ENCODE measurements around the gene CAPZB. TPM values are rescaled to one million over a fixed set of nuclear protein-coding genes. Genes with fewer than 3 reads are reported as not detected.
A peak's percentile ranks its signal among the peaks of the same experiment; 100 is the strongest.

Gene CAPZB
- total RNA-seq, 1 donor from 2014 or later, result 93.6 TPM

DNA sequence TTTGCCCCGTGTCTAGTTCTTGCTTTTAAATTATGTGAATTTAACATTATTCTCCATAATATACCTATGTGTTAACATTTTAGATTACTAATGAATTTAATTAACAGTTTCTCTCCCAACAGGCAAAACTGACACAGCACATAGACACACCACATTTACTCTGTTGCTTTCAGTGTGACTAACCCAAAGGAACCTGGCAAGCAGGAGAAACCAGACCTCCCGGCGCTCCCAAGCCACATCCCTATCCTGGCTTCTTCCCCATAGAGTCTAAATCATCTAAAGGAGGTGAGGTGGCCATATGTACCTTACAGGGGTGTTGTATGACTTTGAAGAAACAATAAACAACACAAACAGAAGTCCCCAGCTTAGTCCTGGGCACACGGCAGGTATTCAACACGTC lies 69.2 kb downstream of the CAPZB start:
- H3K36me3 ChIP-seq (ENCODE audit: control insufficient read depth, insufficient read depth, low read length), result no peaks in the 10 kb centered on the region
- no peaks in the 10 kb centered on the region for H3K27me3 ChIP-seq (ENCODE audit: control insufficient read depth, insufficient read depth, low read length)
- TF ChIP-seq, protein P1, sequence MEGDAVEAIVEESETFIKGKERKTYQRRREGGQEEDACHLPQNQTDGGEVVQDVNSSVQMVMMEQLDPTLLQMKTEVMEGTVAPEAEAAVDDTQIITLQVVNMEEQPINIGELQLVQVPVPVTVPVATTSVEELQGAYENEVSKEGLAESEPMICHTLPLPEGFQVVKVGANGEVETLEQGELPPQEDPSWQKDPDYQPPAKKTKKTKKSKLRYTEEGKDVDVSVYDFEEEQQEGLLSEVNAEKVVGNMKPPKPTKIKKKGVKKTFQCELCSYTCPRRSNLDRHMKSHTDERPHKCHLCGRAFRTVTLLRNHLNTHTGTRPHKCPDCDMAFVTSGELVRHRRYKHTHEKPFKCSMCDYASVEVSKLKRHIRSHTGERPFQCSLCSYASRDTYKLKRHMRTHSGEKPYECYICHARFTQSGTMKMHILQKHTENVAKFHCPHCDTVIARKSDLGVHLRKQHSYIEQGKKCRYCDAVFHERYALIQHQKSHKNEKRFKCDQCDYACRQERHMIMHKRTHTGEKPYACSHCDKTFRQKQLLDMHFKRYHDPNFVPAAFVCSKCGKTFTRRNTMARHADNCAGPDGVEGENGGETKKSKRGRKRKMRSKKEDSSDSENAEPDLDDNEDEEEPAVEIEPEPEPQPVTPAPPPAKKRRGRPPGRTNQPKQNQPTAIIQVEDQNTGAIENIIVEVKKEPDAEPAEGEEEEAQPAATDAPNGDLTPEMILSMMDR (IDR thresholded peaks at IDR 0.05; ENCODE audit: insufficient read depth, low read length, poor library complexity, severe bottlenecking), result no peak
- no peak for DNase-seq (ENCODE audit: low read depth)
- H3K4me3 ChIP-seq (ENCODE audit: low read depth, low read length), result no peak overlapping the region

DNA sequence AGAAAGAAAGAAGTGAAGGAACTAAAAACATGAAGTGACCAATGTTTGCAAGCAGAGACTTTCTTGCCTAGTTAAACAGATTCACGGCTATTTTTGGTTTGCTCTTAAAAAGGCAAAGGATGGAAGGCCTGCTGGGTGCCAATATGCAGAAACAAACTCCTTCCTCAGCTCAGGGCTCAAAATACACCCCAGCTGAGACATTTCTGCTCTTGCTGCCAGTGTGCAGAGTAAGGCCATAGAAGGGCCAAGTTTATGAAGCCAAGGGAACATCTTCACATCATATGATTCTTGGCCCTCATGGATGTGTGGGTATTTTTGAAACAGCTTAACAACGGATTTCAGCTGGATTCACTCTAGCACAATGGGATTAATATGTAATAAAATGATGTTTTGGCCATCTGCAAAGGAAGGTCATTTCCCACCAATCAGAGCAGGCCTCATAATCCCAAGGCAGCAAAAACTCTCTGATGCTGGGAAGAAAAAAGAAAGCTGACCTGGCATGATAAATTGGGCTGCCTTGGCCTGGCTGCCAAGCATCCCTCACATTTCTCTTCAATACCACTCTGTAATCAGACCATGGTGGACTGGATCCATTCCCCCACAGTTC lies 70.7 kb downstream of the CAPZB start:
- H3K4me3 ChIP-seq (ENCODE audit: low read depth, low read length), result no peak overlapping the region
- H3K36me3 ChIP-seq (ENCODE audit: control insufficient read depth, insufficient read depth, low read length), result no peaks in the 10 kb centered on the region
- TF ChIP-seq, protein P1 (IDR thresholded peaks at IDR 0.05; ENCODE audit: insufficient read depth, low read length, poor library complexity, severe bottlenecking), result no peak
- DNase-seq (ENCODE audit: low read depth), result no peak
- no peaks in the 10 kb centered on the region for H3K27me3 ChIP-seq (ENCODE audit: control insufficient read depth, insufficient read depth, low read length)

DNA sequence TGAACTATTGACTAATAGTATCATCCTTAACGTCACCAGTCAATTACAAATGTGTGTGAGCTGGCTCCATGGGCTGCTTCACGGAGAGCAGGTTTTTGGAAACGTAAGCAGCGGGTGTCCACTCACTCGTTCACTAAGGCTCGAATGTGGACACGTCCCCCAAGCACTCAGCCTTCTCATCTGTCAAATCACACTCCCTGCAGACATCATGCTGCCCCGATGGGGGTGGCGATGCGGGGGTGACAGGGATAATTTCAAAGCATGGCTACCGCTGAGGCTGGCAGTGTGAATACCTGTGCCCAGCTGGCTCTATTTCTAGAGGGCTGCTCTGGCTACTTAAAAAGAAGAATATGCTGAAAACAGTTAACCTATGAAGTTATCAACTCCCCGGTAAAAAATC lies 71.3 kb downstream of the CAPZB start:
- DNase-seq (ENCODE audit: low read depth), result no peak
- TF ChIP-seq, protein P1 (IDR thresholded peaks at IDR 0.05; ENCODE audit: insufficient read depth, low read length, poor library complexity, severe bottlenecking), result no peak
- H3K4me3 ChIP-seq (ENCODE audit: low read depth, low read length), result no peak overlapping the region
- no peaks in the 10 kb centered on the region for H3K36me3 ChIP-seq (ENCODE audit: control insufficient read depth, insufficient read depth, low read length)
- no peaks in the 10 kb centered on the region for H3K27me3 ChIP-seq (ENCODE audit: control insufficient read depth, insufficient read depth, low read length)

DNA sequence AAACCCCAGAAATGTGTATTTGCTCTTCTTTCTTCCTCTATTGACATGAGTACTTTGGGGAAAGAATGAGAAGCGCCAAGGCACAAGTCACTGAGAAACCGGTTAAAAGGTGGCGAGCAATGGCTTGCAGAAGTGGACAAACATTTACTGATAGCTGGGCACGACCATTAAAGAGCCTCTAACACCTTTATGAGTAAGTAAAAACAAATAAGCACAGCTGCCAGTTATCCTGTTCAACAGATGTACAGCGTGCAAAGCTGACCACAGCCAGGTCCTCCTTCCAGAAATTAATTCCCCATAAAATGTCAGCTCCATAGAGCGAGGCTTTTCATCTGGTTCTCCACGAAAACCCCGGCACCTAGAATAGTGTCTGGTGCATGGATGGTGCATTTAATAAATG lies 72.7 kb downstream of the CAPZB start:
- TF ChIP-seq, protein P1 (IDR thresholded peaks at IDR 0.05; ENCODE audit: insufficient read depth, low read length, poor library complexity, severe bottlenecking), result no peak
- no peak overlapping the region for H3K4me3 ChIP-seq (ENCODE audit: low read depth, low read length)
- DNase-seq (ENCODE audit: low read depth), result no peak
- no peaks in the 10 kb centered on the region for H3K36me3 ChIP-seq (ENCODE audit: control insufficient read depth, insufficient read depth, low read length)
- no peaks in the 10 kb centered on the region for H3K27me3 ChIP-seq (ENCODE audit: control insufficient read depth, insufficient read depth, low read length)

DNA sequence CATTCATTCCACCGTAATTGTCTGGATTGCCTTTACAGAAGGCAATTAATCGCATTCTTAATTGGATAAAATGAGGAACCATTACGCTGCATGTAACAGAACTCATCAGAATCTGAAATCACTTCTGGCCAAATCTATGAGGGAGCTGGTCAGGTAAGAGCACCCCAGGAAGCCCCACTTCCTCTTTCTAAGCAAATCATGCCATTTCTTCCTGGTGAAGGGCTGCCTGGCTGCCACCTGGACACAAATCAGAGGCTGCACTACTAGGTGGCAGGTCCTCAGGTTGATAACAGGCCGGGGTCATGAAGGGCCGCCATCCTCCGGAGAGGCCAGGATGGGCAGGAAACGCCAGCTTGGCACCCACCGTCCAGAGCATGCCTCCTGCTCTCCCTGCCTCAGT lies 73.7 kb downstream of the CAPZB start:
- no peaks in the 10 kb centered on the region for H3K36me3 ChIP-seq (ENCODE audit: control insufficient read depth, insufficient read depth, low read length)
- no peak overlapping the region for H3K4me3 ChIP-seq (ENCODE audit: low read depth, low read length)
- DNase-seq (ENCODE audit: low read depth), result no peak
- TF ChIP-seq, protein P1 (IDR thresholded peaks at IDR 0.05; ENCODE audit: insufficient read depth, low read length, poor library complexity, severe bottlenecking), result no peak
- no peaks in the 10 kb centered on the region for H3K27me3 ChIP-seq (ENCODE audit: control insufficient read depth, insufficient read depth, low read length)

DNA sequence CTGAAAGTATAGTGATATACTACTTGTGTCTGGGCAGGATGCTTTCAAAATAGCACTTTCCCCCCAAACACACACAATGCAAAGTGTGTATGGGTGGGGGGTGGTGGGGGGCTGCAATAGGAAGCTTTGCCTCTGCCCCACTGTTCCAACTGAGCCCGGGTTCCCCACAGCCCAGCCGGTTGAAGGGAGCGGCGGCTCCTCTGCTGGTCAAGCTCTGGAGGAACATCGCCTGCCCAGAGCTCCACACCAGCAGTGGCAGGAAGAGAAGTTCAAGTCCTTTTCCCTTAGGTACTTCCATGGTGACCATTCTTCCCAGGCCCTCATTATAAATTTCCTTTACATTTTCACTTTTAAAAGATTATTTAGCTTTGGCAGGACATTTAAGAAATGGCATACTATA lies 74.9 kb downstream of the CAPZB start:
- TF ChIP-seq, protein P1 (IDR thresholded peaks at IDR 0.05; ENCODE audit: insufficient read depth, low read length, poor library complexity, severe bottlenecking), result peak; percentile 7
- no peaks in the 10 kb centered on the region for H3K27me3 ChIP-seq (ENCODE audit: control insufficient read depth, insufficient read depth, low read length)
- DNase-seq (ENCODE audit: low read depth), result no peak
- H3K4me3 ChIP-seq (ENCODE audit: low read depth, low read length), result no peak overlapping the region
- no peaks in the 10 kb centered on the region for H3K36me3 ChIP-seq (ENCODE audit: control insufficient read depth, insufficient read depth, low read length)
